Measurements from ENCODE around the gene DNAAF3. TPM values are rescaled to one million over a fixed set of nuclear protein-coding genes. Genes with fewer than 3 reads are reported as not detected.
A peak's percentile ranks its signal among the peaks of the same experiment; 100 is the strongest.
"Not testable (repeated sequence)": the region's sequence is repeated elsewhere in the genome, so short reads cannot be mapped to it uniquely, and the experiment has no call there.

The DNAAF3 gene
- total and polyA plus RNA-seq, 4 donors: 10.9 to 52.3 (median 13.7) TPM

DNA sequence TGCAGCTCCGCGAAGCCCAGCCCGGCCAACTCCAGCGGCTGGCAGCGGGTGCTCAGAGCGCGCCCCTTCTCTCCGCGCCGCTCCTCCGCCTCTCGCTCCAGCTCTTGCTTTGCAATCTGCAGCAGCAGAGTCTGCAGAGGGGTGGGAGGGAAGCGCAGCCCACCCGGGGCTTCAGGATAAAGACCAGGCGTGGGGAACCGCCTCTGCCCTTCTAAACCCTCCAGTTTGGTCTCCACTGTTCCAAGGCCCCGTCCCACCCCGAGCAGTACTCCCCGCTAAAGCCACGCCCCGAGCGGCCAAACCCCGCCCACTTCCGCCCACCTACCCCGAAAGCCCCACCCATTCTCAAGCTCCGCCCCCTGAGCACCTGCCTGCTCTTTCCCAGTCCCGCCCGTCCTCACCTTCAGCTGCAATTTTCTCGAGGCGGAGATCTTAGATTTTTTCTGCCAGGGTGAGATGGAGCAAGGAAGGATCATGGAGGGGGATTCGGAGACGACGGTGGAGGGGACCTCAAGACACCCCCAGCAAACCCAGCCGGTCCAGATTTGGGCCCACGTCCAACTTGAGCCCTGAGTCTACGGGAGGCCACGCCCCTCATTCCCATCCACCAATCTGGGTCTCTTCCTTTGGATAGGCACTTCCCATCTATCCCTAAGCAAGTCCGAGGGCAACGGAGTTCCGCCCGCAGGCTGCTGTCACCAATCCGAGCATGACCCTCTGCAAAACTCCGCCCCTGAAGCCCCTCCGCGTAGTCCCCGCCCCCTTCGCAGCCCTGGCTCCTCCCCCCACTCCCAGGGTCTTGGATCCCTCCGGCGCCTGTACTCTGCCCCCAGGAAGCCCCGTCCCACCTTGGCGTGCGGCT lies 10.0 kb downstream of the DNAAF3 start:
- no peak for ATAC-seq (ENCODE audit: insufficient read depth, low FRiP score)
- Histone ChIP-seq H3K4me3 (no peak overlapping the region), H3K9me3 (ENCODE audit: control insufficient read depth in 4 of 4, insufficient read depth in 3 of 4, low read length in 3 of 4) (peaks cover 0 to 6% (median 0%) of the 10 kb centered on the region in 4 donors), H3K4me1 (ENCODE audit: control insufficient read depth in 5 of 5, insufficient read depth in 5 of 5, low read length in 5 of 5) (peaks cover 0 to 2% (median 0%) of the 10 kb centered on the region in 5 donors), H3K27ac (ENCODE audit: low read depth in 1 of 2, low read length in 1 of 2) (peak overlapping the region in 1 of 2 donors; percentile 97), H3K36me3 (ENCODE audit: control insufficient read depth in 4 of 4, insufficient read depth in 4 of 4, low read length in 4 of 4) (no peaks in the 10 kb centered on the region), H3K27me3 (ENCODE audit: control insufficient read depth in 3 of 3, insufficient read depth in 3 of 3, low read length in 2 of 3) (peaks cover 6 to 36% (median 15%) of the 10 kb centered on the region in 3 donors), H3K9ac (ENCODE audit: insufficient read depth in 1 of 2, low read length in 2 of 2) (no peak overlapping the region)
- no peak for DNase-seq
- TF ChIP-seq, protein P1, sequence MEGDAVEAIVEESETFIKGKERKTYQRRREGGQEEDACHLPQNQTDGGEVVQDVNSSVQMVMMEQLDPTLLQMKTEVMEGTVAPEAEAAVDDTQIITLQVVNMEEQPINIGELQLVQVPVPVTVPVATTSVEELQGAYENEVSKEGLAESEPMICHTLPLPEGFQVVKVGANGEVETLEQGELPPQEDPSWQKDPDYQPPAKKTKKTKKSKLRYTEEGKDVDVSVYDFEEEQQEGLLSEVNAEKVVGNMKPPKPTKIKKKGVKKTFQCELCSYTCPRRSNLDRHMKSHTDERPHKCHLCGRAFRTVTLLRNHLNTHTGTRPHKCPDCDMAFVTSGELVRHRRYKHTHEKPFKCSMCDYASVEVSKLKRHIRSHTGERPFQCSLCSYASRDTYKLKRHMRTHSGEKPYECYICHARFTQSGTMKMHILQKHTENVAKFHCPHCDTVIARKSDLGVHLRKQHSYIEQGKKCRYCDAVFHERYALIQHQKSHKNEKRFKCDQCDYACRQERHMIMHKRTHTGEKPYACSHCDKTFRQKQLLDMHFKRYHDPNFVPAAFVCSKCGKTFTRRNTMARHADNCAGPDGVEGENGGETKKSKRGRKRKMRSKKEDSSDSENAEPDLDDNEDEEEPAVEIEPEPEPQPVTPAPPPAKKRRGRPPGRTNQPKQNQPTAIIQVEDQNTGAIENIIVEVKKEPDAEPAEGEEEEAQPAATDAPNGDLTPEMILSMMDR (IDR thresholded peaks at IDR 0.05; ENCODE audit: control extremely low read depth, extremely low read depth): no peak
- whole genome bisulfite sequencing, 2 donors: 5 to 6% methylated on average over 50 to 52 of the region's 52 CpGs

DNA sequence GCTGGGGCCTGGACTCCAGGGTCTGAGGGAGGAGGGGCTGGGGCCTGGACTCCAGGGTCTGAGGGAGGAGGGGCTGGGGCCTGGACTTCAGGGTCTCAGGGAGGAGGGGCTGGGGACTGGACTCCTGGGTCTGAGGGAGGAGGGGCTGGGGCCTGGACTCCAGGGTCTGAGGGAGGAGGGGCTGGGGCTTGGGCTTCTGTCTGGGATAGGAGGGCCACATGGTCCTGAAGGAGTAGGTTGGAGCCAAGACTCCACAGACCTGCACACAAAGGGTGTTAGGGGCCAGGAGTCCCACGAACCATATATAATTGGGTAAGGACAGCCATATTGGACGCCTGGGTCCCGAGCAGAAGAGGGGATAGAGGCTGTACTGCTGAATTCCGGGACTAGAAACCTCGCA lies 10.6 kb downstream of the DNAAF3 start:
- H3K4me1 ChIP-seq (ENCODE audit: control insufficient read depth in 5 of 5, insufficient read depth in 5 of 5, low read length in 5 of 5); H3K9me3 ChIP-seq (ENCODE audit: control insufficient read depth in 4 of 4, insufficient read depth in 3 of 4, low read length in 3 of 4); ATAC-seq (ENCODE audit: insufficient read depth, low FRiP score); H3K9ac ChIP-seq (ENCODE audit: insufficient read depth in 1 of 2, low read length in 2 of 2); DNase-seq; H3K36me3 ChIP-seq (ENCODE audit: control insufficient read depth in 4 of 4, insufficient read depth in 4 of 4, low read length in 4 of 4); H3K4me3 ChIP-seq: not testable (repeated sequence)
- 4% methylated on average over 5 of the region's 5 CpGs for WGBS, 2 donors
- Histone ChIP-seq H3K27ac (ENCODE audit: low read depth in 1 of 2, low read length in 1 of 2) (peak overlapping the region in 1 of 2 donors; percentile 36), H3K27me3 (ENCODE audit: control insufficient read depth in 3 of 3, insufficient read depth in 3 of 3, low read length in 2 of 3) (peaks cover 5 to 30% (median 11%) of the 10 kb centered on the region in 3 donors)

DNA sequence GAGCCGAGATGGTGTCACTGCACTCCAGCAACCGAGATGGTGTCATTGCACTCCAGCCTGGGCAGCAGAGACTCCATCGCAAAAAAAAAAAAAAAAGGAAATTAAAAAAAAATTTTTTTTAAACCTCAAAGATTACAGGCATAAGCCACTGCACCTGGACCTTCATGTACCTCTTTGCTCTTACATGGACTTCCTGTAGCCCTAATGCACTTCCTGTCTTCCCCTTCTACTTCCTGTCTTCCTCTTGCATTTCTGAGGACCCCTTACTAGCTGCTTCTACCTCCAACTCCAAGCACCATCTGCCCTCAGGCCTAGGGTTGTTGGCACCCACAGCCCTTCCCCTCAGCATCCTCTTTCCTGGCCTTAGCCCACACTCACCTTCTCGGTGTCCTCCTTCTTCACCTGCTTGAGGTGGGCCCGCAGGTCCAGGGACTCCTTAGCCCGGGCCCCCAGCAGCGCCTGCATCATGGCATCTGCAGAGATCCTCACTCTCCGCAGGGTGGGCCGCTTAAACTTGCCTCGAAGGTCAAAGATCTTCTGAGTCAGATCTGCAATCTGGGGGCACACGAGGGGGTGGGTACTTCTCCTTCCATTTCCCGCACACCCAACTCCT lies 12.7 kb downstream of the DNAAF3 start:
- ATAC-seq (ENCODE audit: insufficient read depth, low FRiP score) (no peak), DNase-seq (no peak)
- TF ChIP-seq, protein P1 (IDR thresholded peaks at IDR 0.05; ENCODE audit: control extremely low read depth, extremely low read depth): no peak

DNA sequence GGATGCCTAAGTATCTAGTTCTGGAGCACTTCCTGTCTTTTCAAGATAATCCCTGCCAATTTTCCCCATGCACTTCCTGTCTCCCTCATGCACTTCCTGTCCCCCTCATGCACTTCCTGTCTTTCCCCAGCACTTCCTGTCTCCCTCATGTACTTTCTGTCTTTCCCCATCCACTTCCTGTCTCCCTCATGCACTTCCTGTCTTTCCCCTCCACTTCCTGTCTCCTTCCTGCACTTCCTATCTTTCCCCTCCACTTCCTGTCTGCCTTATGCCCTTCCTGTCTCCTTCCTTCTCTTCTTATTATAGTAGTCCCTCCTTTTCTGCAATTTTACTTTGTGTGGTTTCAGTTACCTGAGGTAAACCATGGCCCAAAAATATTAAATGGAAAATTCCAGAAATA lies 14.4 kb downstream of the DNAAF3 start:
- peaks cover 5 to 32% (median 10%) of the 10 kb centered on the region in 3 donors for H3K27me3 ChIP-seq (ENCODE audit: control insufficient read depth in 3 of 3, insufficient read depth in 3 of 3, low read length in 2 of 3)
- no peak overlapping the region for H3K4me3 ChIP-seq

More for the DNA sequence above, 12.7 kb downstream of the DNAAF3 start:
- H3K27me3 ChIP-seq (ENCODE audit: control insufficient read depth in 3 of 3, insufficient read depth in 3 of 3, low read length in 2 of 3): peaks cover 5 to 37% (median 12%) of the 10 kb centered on the region in 3 donors
- H3K9me3 ChIP-seq (ENCODE audit: control insufficient read depth in 4 of 4, insufficient read depth in 3 of 4, low read length in 3 of 4): peaks cover 0 to 6% (median 0%) of the 10 kb centered on the region in 4 donors
- 82 to 87% methylated on average over 12 of the region's 12 CpGs for WGBS, 2 donors
- H3K27ac ChIP-seq (ENCODE audit: low read depth in 1 of 2, low read length in 1 of 2): no peak overlapping the region
- no peaks in the 10 kb centered on the region for H3K36me3 ChIP-seq (ENCODE audit: control insufficient read depth in 4 of 4, insufficient read depth in 4 of 4, low read length in 4 of 4)
- no peak overlapping the region for H3K4me3 ChIP-seq
- H3K4me1 ChIP-seq (ENCODE audit: control insufficient read depth in 5 of 5, insufficient read depth in 5 of 5, low read length in 5 of 5): peaks cover 0 to 2% (median 0%) of the 10 kb centered on the region in 5 donors
- no peak overlapping the region for H3K9ac ChIP-seq (ENCODE audit: insufficient read depth in 1 of 2, low read length in 2 of 2)

More for the DNA sequence above, 14.4 kb downstream of the DNAAF3 start:
- no peak for DNase-seq
- H3K9me3 ChIP-seq (ENCODE audit: control insufficient read depth in 4 of 4, insufficient read depth in 3 of 4, low read length in 3 of 4): peaks cover 0 to 6% (median 0%) of the 10 kb centered on the region in 4 donors
- no peaks in the 10 kb centered on the region for H3K36me3 ChIP-seq (ENCODE audit: control insufficient read depth in 4 of 4, insufficient read depth in 4 of 4, low read length in 4 of 4)
- no peak for ATAC-seq (ENCODE audit: insufficient read depth, low FRiP score)
- H3K27ac ChIP-seq (ENCODE audit: low read depth in 1 of 2, low read length in 1 of 2): peak overlapping the region in 1 of 2 donors; percentile 17
- H3K9ac ChIP-seq (ENCODE audit: insufficient read depth in 1 of 2, low read length in 2 of 2): no peak overlapping the region
- peaks cover 0 to 2% (median 0%) of the 10 kb centered on the region in 5 donors for H3K4me1 ChIP-seq (ENCODE audit: control insufficient read depth in 5 of 5, insufficient read depth in 5 of 5, low read length in 5 of 5)
- TF ChIP-seq, protein P1 (IDR thresholded peaks at IDR 0.05; ENCODE audit: control extremely low read depth, extremely low read depth): no peak
